Progenitor cell of endocrine pancreas (in vitro differentiated cells): Measurements from ENCODE around the gene CRK. TPM values are rescaled to one million over a fixed set of nuclear protein-coding genes. Genes with fewer than 3 reads are reported as not detected.
"Not testable (repeated sequence)": the region's sequence is repeated elsewhere in the genome, so short reads cannot be mapped to it uniquely, and the experiment has no call there.

Experiments
- DNase-seq: peaks from one replicate; pipeline ENCODE4 v3.0.0; 2021; ENCODE audit warnings: low spot score; ENCODE audit not compliant: unreplicated experiment
- H3K27ac Mint-ChIP-seq: 2 replicates; pipeline ENCODE4 v1.8.0; 2021; ENCODE audit warnings: mild to moderate bottlenecking, moderate library complexity, mixed read lengths
- H3K27me3 Mint-ChIP-seq: 2 replicates; pipeline ENCODE4 v1.8.0; 2021; ENCODE audit warnings: mixed read lengths
- H3K36me3 Mint-ChIP-seq: 2 replicates; pipeline ENCODE4 v1.8.0; 2022; ENCODE audit warnings: mixed read lengths; ENCODE audit not compliant: insufficient read depth
- H3K4me1 Mint-ChIP-seq: 2 replicates; pipeline ENCODE4 v1.8.0; 2021; ENCODE audit warnings: low read depth, mixed read lengths
- H3K4me3 Mint-ChIP-seq: 2 replicates; pipeline ENCODE4 v1.8.0; 2021; ENCODE audit warnings: low read depth, mild to moderate bottlenecking, moderate library complexity, mixed read lengths
- H3K9me3 Mint-ChIP-seq: 2 replicates; pipeline ENCODE4 v1.8.0; 2021; ENCODE audit warnings: low read depth, mixed read lengths
- CTCF ChIP-seq: fragments of 200-600 bp; sonication (generic); IDR thresholded peaks from one replicate; pipeline ENCODE4 v1.5.0; 2021; ENCODE audit warnings: antibody characterized with exemption, mild to moderate bottlenecking; ENCODE audit not compliant: unreplicated experiment
- total RNA-seq: library from RNA; stranded (reverse); gene quantifications from 2 replicates; pipeline ENCODE4 v1.2.1, GENCODE V29; 2021

Gene CRK
- total RNA-seq, 1 donor from 2014 or later: 41.6 TPM

GRCh38 chr17:1402262-1402586 lies 53.8 kb downstream of the CRK start:
- Mint-ChIP-seq H3K36me3 (peaks cover 6% of the 10 kb centered on the region), H3K27ac (no peak overlapping the region), H3K27me3 (no peaks in the 10 kb centered on the region), H3K4me1 (peaks cover 9% of the 10 kb centered on the region), H3K4me3 (peak overlapping the region; percentile 51), H3K9me3 (peaks cover 3% of the 10 kb centered on the region)
- DNase-seq: no peak
- TF ChIP-seq CTCF: no peak

DNA sequence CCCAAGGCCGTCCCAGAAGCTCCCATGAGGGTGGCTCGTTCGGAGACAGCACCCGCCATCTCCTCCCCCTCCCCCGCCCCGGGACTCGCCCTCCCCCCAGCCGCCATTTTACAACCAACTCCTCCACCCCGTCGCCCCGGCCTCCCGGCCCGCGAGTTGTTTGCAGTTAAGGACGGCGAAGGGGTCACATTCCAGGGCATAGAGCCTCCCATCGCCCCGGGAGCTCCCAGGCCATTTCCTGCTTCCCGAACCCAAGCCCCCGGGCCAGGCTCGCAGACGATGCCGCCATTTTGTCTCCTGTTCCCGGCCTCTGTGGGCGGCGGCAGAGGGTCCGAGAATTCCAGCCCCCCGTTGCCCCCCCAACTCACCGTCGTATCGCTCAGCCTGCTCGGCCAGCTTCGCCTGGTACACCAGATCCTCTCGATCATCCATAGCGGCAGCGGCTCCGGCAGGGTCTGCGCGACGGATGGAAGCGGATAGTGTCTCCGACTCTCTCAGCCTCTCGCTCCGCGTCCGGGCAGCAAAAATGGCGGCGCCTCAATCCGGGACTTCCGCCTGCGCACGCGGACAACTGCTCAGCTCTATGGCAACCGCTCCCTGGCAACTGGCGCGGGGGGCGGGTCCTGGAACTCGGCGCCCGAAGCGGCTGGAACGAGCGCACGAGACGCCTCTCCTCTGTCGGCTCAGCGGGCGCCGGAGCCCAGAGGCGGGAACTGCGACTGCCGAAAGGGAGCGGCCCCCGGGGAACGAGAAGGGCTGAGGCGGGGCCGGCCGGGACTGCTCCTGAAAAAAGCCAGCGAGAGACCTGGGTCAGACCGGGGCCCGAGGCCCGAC lies 56.1 kb downstream of the CRK start, which contains the start of gene YWHAE:
Gene YWHAE (minus strand): TSS at position 544 of the 834 bp plus-strand sequence. CDS start 112 bp downstream, at position 432.
- Mint-ChIP-seq H3K27ac (peak within 1 kb of the TSS; percentile 100), H3K4me3 (peak within 1 kb of the TSS; percentile 95), H3K4me1 (peaks cover 13% of the 10 kb centered on the region), H3K9me3 (peaks cover 3% of the 10 kb centered on the region), H3K36me3 (peaks cover 7% of the 10 kb centered on the region), H3K27me3 (no peaks in the 10 kb centered on the region)
- TF ChIP-seq CTCF: no peak
- peak; percentile 94 for DNase-seq

GRCh38 chr17:1398931-1399678 lies 56.9 kb downstream of the CRK start:
- H3K4me3 Mint-ChIP-seq: peak overlapping the region; percentile 95
- H3K4me1 Mint-ChIP-seq: peaks cover 14% of the 10 kb centered on the region
- H3K9me3 Mint-ChIP-seq: no peaks in the 10 kb centered on the region
- TF ChIP-seq CTCF: no peak
- H3K27me3 Mint-ChIP-seq: no peaks in the 10 kb centered on the region
- H3K36me3 Mint-ChIP-seq: peaks cover 7% of the 10 kb centered on the region
- H3K27ac Mint-ChIP-seq: peak overlapping the region; percentile 100
- DNase-seq: no peak

DNA sequence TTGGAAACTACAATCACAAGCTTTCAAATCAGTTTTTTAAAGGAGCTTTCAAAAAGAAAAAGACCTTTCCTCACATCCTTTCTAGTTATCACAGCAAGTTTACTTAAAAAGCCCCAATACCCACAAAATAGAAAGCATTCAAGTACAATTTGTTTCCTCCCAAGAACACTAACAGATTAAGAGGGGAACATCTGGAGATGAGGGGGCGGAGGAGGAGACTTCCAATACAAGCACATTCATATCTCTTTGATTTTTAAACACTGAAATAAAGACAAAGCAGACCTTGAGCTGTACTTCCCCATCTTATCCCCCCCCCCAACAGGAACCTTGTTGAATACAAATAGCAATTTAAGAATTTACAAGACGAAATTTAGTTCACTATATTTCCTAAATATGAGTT lies 58.0 kb downstream of the CRK start:
- Mint-ChIP-seq H3K27me3 (no peaks in the 10 kb centered on the region), H3K4me3 (peak overlapping the region; percentile 95), H3K4me1 (peaks cover 23% of the 10 kb centered on the region), H3K36me3 (peaks cover 7% of the 10 kb centered on the region), H3K9me3 (no peaks in the 10 kb centered on the region), H3K27ac (peak overlapping the region; percentile 100)
- no peak for DNase-seq
- TF ChIP-seq CTCF: no peak

DNA sequence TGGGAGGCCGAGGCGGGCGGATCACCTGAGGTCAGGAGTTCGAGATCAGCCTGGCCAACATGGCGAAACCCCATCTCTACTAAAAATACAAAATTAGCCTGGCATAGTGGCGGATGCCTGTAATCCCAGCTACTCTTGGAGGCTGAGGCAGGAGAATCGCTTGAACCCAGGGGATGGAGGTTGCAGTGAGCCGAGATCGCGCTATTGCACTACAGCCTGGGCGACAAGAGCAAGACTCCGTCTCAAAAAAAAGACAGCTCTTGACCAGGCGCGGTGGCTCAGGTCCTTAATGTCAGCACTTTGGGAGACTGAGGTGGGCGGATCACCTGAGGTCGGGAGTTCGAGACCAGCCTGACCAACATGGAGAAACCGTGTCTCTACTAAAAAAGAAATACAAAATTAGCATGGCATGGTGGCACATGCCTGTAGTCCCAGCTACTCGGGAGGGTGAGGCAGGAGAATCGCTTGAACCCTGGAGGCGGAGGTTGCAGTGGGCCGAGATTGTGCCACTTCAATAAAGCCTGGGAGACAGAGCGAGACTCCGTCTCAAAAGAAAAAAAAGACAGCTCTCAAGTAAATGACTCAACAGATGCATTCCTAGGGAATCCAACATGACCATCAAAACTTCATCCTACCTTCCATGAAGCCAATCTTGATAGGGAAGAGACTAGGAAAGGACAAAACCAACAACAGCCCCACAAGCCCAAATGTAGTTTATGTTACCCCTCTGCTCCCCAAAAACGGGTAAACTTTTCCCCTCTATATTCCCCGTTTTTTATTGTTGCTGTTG lies 60.0 kb downstream of the CRK start:
- H3K4me3 Mint-ChIP-seq: not testable (repeated sequence)
- peaks cover 27% of the 10 kb centered on the region for H3K4me1 Mint-ChIP-seq

More for the DNA sequence above, 60.0 kb downstream of the CRK start:
- H3K27ac Mint-ChIP-seq: peak overlapping the region; percentile 85
- not testable (repeated sequence) for H3K27me3 Mint-ChIP-seq, H3K9me3 Mint-ChIP-seq, DNase-seq, H3K36me3 Mint-ChIP-seq
